WTC11 (cell line): Measurements from ENCODE around the gene TM4SF1.

Experiments used
- CTCF ChIP-seq: fragments of 200-600 bp; IDR thresholded peaks from 2 replicates; pipeline ENCODE4 v1.8.0; 2022; ENCODE audit warnings: antibody characterized with exemption
- IRF1 ChIP-seq: sonication (generic); formaldehyde crosslinking; IDR thresholded peaks from 2 replicates; pipeline ENCODE4 v1.8.0; 2023; ENCODE audit warnings: missing genetic modification reagents
- TF ChIP-seq, protein P1 (sequence below): sonication (generic); formaldehyde crosslinking; IDR thresholded peaks from 2 replicates; pipeline ENCODE4 v1.8.0; 2022; ENCODE audit warnings: mild to moderate bottlenecking, missing genetic modification reagents
- TF ChIP-seq, protein P2 (sequence below): sonication (generic); formaldehyde crosslinking; IDR thresholded peaks from 2 replicates; pipeline ENCODE4 v1.8.1; 2023; ENCODE audit warnings: mild to moderate bottlenecking, missing genetic modification reagents, moderate library complexity
- TF ChIP-seq, protein P3 (sequence below): sonication (generic); formaldehyde crosslinking; IDR thresholded peaks from 2 replicates; pipeline ENCODE4 v1.8.0; 2022; ENCODE audit warnings: mild to moderate bottlenecking, missing genetic modification reagents

GRCh38 chr3:149331396-149331795, 46.1 kb downstream of the TM4SF1 start:
- TF ChIP-seq, protein P1, sequence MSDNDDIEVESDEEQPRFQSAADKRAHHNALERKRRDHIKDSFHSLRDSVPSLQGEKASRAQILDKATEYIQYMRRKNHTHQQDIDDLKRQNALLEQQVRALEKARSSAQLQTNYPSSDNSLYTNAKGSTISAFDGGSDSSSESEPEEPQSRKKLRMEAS: no peak
- TF ChIP-seq, protein P2, sequence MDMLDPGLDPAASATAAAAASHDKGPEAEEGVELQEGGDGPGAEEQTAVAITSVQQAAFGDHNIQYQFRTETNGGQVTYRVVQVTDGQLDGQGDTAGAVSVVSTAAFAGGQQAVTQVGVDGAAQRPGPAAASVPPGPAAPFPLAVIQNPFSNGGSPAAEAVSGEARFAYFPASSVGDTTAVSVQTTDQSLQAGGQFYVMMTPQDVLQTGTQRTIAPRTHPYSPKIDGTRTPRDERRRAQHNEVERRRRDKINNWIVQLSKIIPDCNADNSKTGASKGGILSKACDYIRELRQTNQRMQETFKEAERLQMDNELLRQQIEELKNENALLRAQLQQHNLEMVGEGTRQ (CRISPR knock-in tag): no peak
- TF ChIP-seq, protein P3, sequence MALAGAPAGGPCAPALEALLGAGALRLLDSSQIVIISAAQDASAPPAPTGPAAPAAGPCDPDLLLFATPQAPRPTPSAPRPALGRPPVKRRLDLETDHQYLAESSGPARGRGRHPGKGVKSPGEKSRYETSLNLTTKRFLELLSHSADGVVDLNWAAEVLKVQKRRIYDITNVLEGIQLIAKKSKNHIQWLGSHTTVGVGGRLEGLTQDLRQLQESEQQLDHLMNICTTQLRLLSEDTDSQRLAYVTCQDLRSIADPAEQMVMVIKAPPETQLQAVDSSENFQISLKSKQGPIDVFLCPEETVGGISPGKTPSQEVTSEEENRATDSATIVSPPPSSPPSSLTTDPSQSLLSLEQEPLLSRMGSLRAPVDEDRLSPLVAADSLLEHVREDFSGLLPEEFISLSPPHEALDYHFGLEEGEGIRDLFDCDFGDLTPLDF (CRISPR knock-in tag): no peak
- TF ChIP-seq IRF1 (CRISPR knock-in tag): no peak
- no peak for TF ChIP-seq CTCF
